KOPT-K1 (cell line): Measurements from ENCODE around the gene SLC26A4.
A peak's percentile ranks its signal among the peaks of the same experiment; 100 is the strongest.

ENCODE experiments used
- H3K27ac ChIP-seq: fragments of 200-600 bp; sonication (generic); 2 replicates; pipeline ENCODE4 v1.5.1; 2016; ENCODE audit warnings: antibody characterized with exemption, mild to moderate bottlenecking, low read depth, low read length; ENCODE audit not compliant: poor library complexity, severe bottlenecking
- H3K36me3 ChIP-seq: fragments of 200-600 bp; sonication (generic); 2 replicates; pipeline ENCODE4 v1.5.1; 2017; ENCODE audit warnings: antibody characterized with exemption, mild to moderate bottlenecking, low read length, moderate library complexity; ENCODE audit not compliant: insufficient read depth
- H3K9me3 ChIP-seq: fragments of 200-600 bp; sonication (generic); 2 replicates; pipeline ENCODE4 v1.5.1; 2017; ENCODE audit warnings: antibody characterized with exemption, low read length, mild to moderate bottlenecking; ENCODE audit not compliant: insufficient read depth, poor library complexity, severe bottlenecking

The SLC26A4 gene

GRCh38 chr7:107728276-107728675 lies 67.6 kb downstream of the SLC26A4 start:
- Histone ChIP-seq H3K36me3 (no peaks in the 10 kb centered on the region), H3K27ac (no peak overlapping the region), H3K9me3 (peaks cover 6% of the 10 kb centered on the region)

- Histone ChIP-seq H3K27ac (peak overlapping the region; percentile 96), H3K9me3 (no peaks in the 10 kb centered on the region), H3K36me3 (peaks cover 8% of the 10 kb centered on the region; the same call in 1 of the 2 replicates)
Measured at GRCh38 chr7:107742678-107743566, 82.3 kb downstream of the SLC26A4 start.

DNA sequence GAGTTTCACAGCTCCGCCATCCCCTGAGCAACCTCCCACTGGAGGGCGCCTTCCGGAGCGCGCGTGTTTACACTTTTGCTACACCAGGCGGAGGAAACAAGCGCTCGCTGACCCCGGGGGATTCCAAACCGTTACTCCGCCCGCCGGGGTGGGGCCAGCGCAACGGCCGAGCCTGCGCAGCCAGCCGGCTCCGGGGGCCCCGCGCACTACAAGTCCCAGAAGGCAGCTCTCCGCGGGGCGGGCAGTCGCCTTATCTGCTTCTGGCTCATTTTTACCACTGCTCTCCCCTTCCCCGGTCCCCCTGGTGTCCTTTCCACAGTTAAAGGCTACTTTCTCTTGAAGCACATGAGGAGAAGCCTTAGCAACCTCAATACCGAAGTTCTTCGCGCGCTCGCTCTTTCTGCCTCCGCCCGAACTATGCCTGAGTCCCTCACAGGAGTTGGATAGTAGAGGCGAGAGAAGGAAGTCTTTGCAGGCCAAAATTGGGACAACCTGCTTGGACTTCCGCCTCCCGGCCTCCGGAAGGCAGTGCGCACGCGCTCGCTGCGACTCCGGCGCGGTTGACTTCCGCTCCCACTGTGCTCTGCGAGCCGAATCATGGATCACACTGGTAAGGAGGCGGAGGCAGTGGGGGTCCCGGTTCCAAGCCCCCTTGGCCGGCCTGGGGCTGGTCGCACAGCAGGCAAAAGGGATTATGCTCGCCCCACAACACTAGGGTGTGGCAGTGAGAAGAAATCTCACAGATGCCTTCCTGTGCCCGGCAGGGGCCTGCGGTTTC lies 83.1 kb downstream of the SLC26A4 start, which contains the start of gene CBLL1:
Gene CBLL1 (plus strand): TSS at position 576 of the 778 bp plus-strand sequence. CDS start 22 bp downstream, at position 598.
- peaks cover 17% of the 10 kb centered on the region for H3K36me3 ChIP-seq
- no peaks in the 10 kb centered on the region for H3K9me3 ChIP-seq
- H3K27ac ChIP-seq = peak within 1 kb of the TSS; percentile 96

GRCh38 chr7:107744345-107744750 lies 83.7 kb downstream of the SLC26A4 start:
- Histone ChIP-seq H3K36me3 (peaks cover 22% of the 10 kb centered on the region), H3K9me3 (no peaks in the 10 kb centered on the region), H3K27ac (peak overlapping the region; percentile 96)

DNA sequence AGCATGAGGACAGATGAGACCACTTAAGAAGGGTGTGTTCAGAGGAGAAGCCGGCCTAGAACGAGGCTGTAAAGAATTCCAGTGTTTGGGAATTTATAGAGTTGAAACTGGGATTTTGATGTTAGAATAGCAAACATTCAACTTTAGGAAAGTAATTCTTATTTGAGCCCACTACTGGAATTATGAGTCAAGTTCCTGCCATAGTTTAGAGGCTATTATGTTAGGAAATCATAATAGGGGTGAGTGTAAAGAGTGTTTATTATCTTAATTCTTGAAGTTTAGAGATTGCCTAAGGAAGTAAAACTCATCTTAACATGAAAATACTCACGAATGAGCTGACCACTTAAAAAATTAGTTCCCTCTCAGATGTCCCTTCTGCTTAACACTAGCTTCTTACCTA lies 85.4 kb downstream of the SLC26A4 start:
- no peak overlapping the region for H3K27ac ChIP-seq

DNA sequence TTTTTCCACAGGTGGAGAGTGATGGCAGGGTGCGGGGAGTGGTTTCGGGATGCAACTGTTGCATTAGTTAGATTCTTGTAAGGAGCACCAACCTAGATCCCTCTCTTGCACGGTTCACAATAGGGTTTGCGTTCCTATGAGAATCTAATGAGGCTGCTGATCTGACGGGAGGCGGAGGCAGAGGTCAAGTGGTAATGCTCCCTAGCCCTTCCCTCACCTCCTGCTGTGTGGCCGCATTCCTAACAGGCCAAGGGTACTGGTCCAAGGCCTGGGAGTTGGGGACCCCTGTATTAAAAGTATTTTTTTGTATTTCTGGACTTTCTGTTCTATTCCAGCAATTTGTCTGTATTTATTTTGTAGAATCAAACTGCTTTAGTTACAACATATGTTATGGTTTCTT lies 90.5 kb downstream of the SLC26A4 start:
- peaks cover 89% of the 10 kb centered on the region for H3K36me3 ChIP-seq

More for the DNA sequence above, 85.4 kb downstream of the SLC26A4 start:
- H3K36me3 ChIP-seq = peaks cover 39% of the 10 kb centered on the region
- H3K9me3 ChIP-seq = no peaks in the 10 kb centered on the region

GRCh38 chr7:107754642-107755041 lies 94.0 kb downstream of the SLC26A4 start:
- no peaks in the 10 kb centered on the region for H3K9me3 ChIP-seq
- H3K36me3 ChIP-seq = peaks cover 99% of the 10 kb centered on the region
- H3K27ac ChIP-seq = no peak overlapping the region

More for the DNA sequence above, 90.5 kb downstream of the SLC26A4 start:
- H3K27ac ChIP-seq = no peak overlapping the region
- no peaks in the 10 kb centered on the region for H3K9me3 ChIP-seq

DNA sequence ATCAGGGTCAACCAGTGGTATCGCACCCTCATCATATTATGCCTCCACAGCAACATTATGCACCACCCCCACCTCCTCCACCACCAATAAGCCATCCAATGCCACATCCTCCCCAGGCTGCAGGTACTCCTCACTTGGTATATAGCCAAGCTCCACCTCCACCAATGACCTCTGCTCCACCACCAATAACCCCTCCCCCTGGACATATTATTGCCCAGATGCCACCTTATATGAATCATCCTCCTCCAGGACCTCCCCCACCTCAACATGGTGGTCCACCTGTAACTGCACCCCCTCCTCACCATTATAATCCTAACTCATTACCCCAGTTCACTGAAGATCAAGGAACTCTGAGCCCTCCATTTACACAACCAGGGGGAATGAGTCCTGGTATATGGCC lies 98.0 kb downstream of the SLC26A4 start:
- Histone ChIP-seq H3K36me3 (peaks cover 80% of the 10 kb centered on the region), H3K9me3 (no peaks in the 10 kb centered on the region), H3K27ac (no peak overlapping the region)

DNA sequence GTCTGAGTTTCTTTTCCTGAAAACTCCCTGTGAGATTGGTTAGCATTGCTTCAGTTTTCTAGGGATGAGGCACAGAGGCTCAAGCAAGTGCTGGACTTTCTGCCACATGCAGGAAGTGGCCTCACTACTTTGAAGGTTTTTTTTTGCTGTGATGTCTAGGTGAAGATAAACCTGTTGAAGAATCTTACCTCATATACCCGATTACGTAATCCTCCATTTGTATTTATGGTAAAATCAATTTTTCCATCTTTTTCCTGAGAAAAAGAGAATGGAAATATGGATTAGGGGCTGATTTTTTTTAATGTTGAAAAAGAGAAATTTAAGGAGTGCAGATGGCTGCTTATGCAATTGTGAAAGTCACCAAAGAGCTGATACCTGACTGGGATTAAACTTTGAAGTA lies 106.8 kb downstream of the SLC26A4 start:
- no peaks in the 10 kb centered on the region for H3K36me3 ChIP-seq
- H3K27ac ChIP-seq = no peak overlapping the region
- no peaks in the 10 kb centered on the region for H3K9me3 ChIP-seq
